ENCODE results near the gene GAB3.

DNA sequence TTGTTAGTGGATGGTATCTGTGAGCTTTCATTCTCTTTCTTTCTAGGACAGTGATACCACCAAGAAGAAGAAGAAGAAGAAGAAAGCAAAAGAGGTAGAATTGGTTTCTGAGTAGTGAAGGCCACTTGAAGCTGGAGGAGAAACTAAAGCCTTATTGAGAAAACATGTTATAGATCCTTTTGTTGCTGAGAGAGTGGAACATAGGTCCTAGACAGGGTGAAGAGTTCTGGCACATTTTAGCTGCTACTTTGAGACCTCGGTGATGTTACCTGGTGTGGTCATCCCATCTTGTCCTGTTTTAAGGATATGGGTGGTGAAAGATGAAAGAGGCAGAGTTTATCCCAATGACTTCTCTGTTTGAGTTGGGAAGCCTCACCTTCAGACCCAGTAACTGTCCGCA lies 25.9 kb upstream of the GAB3 start:
- TF ChIP-seq, protein P1, sequence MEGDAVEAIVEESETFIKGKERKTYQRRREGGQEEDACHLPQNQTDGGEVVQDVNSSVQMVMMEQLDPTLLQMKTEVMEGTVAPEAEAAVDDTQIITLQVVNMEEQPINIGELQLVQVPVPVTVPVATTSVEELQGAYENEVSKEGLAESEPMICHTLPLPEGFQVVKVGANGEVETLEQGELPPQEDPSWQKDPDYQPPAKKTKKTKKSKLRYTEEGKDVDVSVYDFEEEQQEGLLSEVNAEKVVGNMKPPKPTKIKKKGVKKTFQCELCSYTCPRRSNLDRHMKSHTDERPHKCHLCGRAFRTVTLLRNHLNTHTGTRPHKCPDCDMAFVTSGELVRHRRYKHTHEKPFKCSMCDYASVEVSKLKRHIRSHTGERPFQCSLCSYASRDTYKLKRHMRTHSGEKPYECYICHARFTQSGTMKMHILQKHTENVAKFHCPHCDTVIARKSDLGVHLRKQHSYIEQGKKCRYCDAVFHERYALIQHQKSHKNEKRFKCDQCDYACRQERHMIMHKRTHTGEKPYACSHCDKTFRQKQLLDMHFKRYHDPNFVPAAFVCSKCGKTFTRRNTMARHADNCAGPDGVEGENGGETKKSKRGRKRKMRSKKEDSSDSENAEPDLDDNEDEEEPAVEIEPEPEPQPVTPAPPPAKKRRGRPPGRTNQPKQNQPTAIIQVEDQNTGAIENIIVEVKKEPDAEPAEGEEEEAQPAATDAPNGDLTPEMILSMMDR (conservative IDR thresholded peaks at IDR 0.05 in 1 of 2, IDR thresholded peaks at IDR 0.05 in 1 of 2; ENCODE audit: low read depth in 1 of 2, low read length in 2 of 2), result no peak
- TF ChIP-seq EZH2 (IDR thresholded peaks at IDR 0.05; ENCODE audit: low read length, missing control alignments), result no peak

Measured in fibroblast of lung (primary cell).